Loucy (cell line): Measurements from ENCODE around the gene KRTAP25-1.

Experiments used
- H2AFZ ChIP-seq: fragments of 200-600 bp; sonication (generic); 2 replicates; pipeline ENCODE4 v1.6.0; 2016; ENCODE audit warnings: antibody characterized with exemption, mild to moderate bottlenecking, low read length, moderate library complexity
- H3F3A ChIP-seq: fragments of 200-600 bp; 2 replicates; pipeline ENCODE4 v1.6.0; 2016; ENCODE audit warnings: antibody characterized with exemption, low read depth, mild to moderate bottlenecking
- H3K27me3 ChIP-seq: fragments of 200-600 bp; sonication (generic); 2 replicates; pipeline ENCODE4 v1.6.1; 2014; ENCODE audit warnings: low read length, mild to moderate bottlenecking; ENCODE audit not compliant: insufficient read depth, poor library complexity, severe bottlenecking
- H3K36me3 ChIP-seq: fragments of 200-600 bp; sonication (generic); 2 replicates; pipeline ENCODE4 v1.6.1; 2016; ENCODE audit warnings: low read length; ENCODE audit not compliant: insufficient read depth
- H3K4me1 ChIP-seq: fragments of 200-600 bp; sonication (generic); 2 replicates; pipeline ENCODE4 v1.5.1; 2014; ENCODE audit warnings: low read length, mild to moderate bottlenecking; ENCODE audit not compliant: insufficient read depth, poor library complexity, severe bottlenecking
- H3K4me2 ChIP-seq: fragments of 200-600 bp; sonication (generic); 2 replicates; pipeline ENCODE4 v1.6.0; 2014; ENCODE audit warnings: antibody characterized with exemption, low read length, low read depth, mild to moderate bottlenecking; ENCODE audit not compliant: poor library complexity, severe bottlenecking
- H3K4me3 ChIP-seq: fragments of 200-600 bp; sonication (generic); 2 replicates; pipeline ENCODE4 v1.5.1; 2014; ENCODE audit warnings: low read length, mild to moderate bottlenecking, mixed read lengths; ENCODE audit not compliant: poor library complexity, severe bottlenecking
- H3K79me2 ChIP-seq: fragments of 200-600 bp; sonication (generic); 2 replicates; pipeline ENCODE4 v1.6.1; 2014; ENCODE audit warnings: low read length; ENCODE audit not compliant: insufficient read depth
- H3K9ac ChIP-seq: fragments of 200-600 bp; sonication (generic); 2 replicates; pipeline ENCODE4 v1.6.0; 2014; ENCODE audit warnings: mild to moderate bottlenecking, low read depth, low read length, moderate library complexity; ENCODE audit not compliant: poor library complexity, severe bottlenecking
- H3K9me2 ChIP-seq: fragments of 200-600 bp; sonication (generic); replicated peaks from 2 replicates; pipeline ENCODE4 v1.6.1; 2016; ENCODE audit warnings: low read depth, low read length, mixed read lengths
- H3K9me3 ChIP-seq: fragments of 200-600 bp; sonication (generic); 2 replicates; pipeline ENCODE4 v1.6.1; 2014; ENCODE audit warnings: mild to moderate bottlenecking, antibody characterized with exemption, low read length, low read depth; ENCODE audit not compliant: insufficient read depth
- H4K20me1 ChIP-seq: fragments of 200-600 bp; sonication (generic); 2 replicates; pipeline ENCODE4 v1.6.0; 2014; ENCODE audit warnings: antibody characterized with exemption, low read length, mild to moderate bottlenecking; ENCODE audit not compliant: insufficient read depth, poor library complexity, severe bottlenecking
- CTCF ChIP-seq: fragments of 200-600 bp; sonication (generic); conservative IDR thresholded peaks from 2 replicates; pipeline ENCODE4 v1.5.1; 2014; ENCODE audit warnings: mild to moderate bottlenecking, antibody characterized with exemption, low read length
- EZH2phosphoT487 ChIP-seq: fragments of 200-600 bp; IDR thresholded peaks from 2 replicates; pipeline ENCODE4 v1.6.1; 2018; ENCODE audit warnings: antibody characterized with exemption, mild to moderate bottlenecking, moderate library complexity, borderline replicate concordance

Gene KRTAP25-1

GRCh38 chr21:30315701-30316100 lies 26.4 kb upstream of the KRTAP25-1 start:
- Histone ChIP-seq H2AFZ (no peak overlapping the region), H3K9ac (no peak overlapping the region), H3K27me3 (no peaks in the 10 kb centered on the region), H3K4me1 (no peaks in the 10 kb centered on the region), H3F3A (no peaks in the 10 kb centered on the region), H3K4me3 (no peak overlapping the region), H3K79me2 (no peaks in the 10 kb centered on the region), H3K4me2 (no peak overlapping the region), H3K9me2 (no peaks in the 10 kb centered on the region), H4K20me1 (no peaks in the 10 kb centered on the region), H3K9me3 (no peaks in the 10 kb centered on the region), H3K36me3 (no peaks in the 10 kb centered on the region)
- TF ChIP-seq CTCF (no peak), EZH2phosphoT487 (no peak)

GRCh38 chr21:30306884-30307283 lies 17.6 kb upstream of the KRTAP25-1 start:
- Histone ChIP-seq H3K4me2 (no peak overlapping the region), H3K4me3 (no peak overlapping the region), H4K20me1 (no peaks in the 10 kb centered on the region), H3K36me3 (no peaks in the 10 kb centered on the region), H3K27me3 (no peaks in the 10 kb centered on the region), H3K9ac (no peak overlapping the region), H3K9me3 (no peaks in the 10 kb centered on the region), H3K79me2 (no peaks in the 10 kb centered on the region), H2AFZ (no peak overlapping the region), H3K4me1 (no peaks in the 10 kb centered on the region), H3K9me2 (no peaks in the 10 kb centered on the region), H3F3A (no peaks in the 10 kb centered on the region)
- TF ChIP-seq EZH2phosphoT487 (no peak), CTCF (no peak)

- TF ChIP-seq CTCF = no peak
- no peak for TF ChIP-seq EZH2phosphoT487
- Histone ChIP-seq H3K4me3 (no peak overlapping the region), H3K27me3 (no peaks in the 10 kb centered on the region), H3K4me2 (no peak overlapping the region), H3K9me3 (no peaks in the 10 kb centered on the region; the same call in 1 of the 2 replicates), H3K36me3 (no peaks in the 10 kb centered on the region), H3F3A (no peaks in the 10 kb centered on the region), H3K9me2 (no peaks in the 10 kb centered on the region), H2AFZ (no peak overlapping the region), H3K4me1 (no peaks in the 10 kb centered on the region), H3K79me2 (no peaks in the 10 kb centered on the region), H3K9ac (no peak overlapping the region), H4K20me1 (no peaks in the 10 kb centered on the region)
These were observed 15.8 kb upstream of the KRTAP25-1 start for GRCh38 chr21:30305136-30305535.
